CD4-positive, CD25-positive, alpha-beta regulatory T cell (primary cell): Measurements from ENCODE around the gene ACKR1. TPM values are rescaled to one million over a fixed set of nuclear protein-coding genes. Genes with fewer than 3 reads are reported as not detected.

Experiments used
- ATAC-seq, 2 donors: fragments of 150-1000 bp; cut with Tn5 transposase; one replicate each; pipeline ENCODE4 v1.10.0; 2021; ENCODE audit warnings: low read depth in 2 of 2, moderate number of reproducible peaks in 2 of 2, moderate library complexity in 1 of 2
- DNase-seq, 3 donors: peaks; one replicate each; pipeline versions ENCODE4 v3.0.0 to v3.0.0-alpha.2; 2012 to 2022; ENCODE audit warnings: mixed read lengths in 1 of 3
- H3K27ac ChIP-seq: one replicate; pipeline ENCODE4 v1.7.0; 2013; ENCODE audit warnings: mild to moderate bottlenecking, low read length; ENCODE audit not compliant: insufficient read depth, poor library complexity, severe bottlenecking
- H3K27me3 ChIP-seq: one replicate; pipeline ENCODE4 v1.7.0; 2013; ENCODE audit warnings: low read length; ENCODE audit not compliant: control insufficient read depth, insufficient read depth
- H3K36me3 ChIP-seq: one replicate; pipeline ENCODE4 v1.7.0; 2013; ENCODE audit warnings: mild to moderate bottlenecking, low read length, moderate library complexity; ENCODE audit not compliant: control insufficient read depth, insufficient read depth
- H3K4me1 ChIP-seq: 2 replicates; pipeline ENCODE4 v1.7.0; 2013; ENCODE audit warnings: mild to moderate bottlenecking, low read length; ENCODE audit not compliant: insufficient read depth, control insufficient read depth, poor library complexity, severe bottlenecking
- H3K4me3 ChIP-seq: one replicate; pipeline ENCODE4 v1.7.0; 2013; ENCODE audit warnings: low read depth, mild to moderate bottlenecking, low read length, moderate library complexity
- H3K9me3 ChIP-seq, 2 experiments: 1 replicate in 1 of 2; 2 replicates in 1 of 2; pipeline ENCODE4 v1.7.0; 2013; ENCODE audit warnings: low read length in 2 of 2, mild to moderate bottlenecking in 1 of 2, moderate library complexity in 1 of 2; ENCODE audit not compliant: control insufficient read depth in 2 of 2
- H3K27ac Mint-ChIP-seq, 3 donors: one replicate each; pipeline ENCODE4 v1.8.0; 2020 to 2022; ENCODE audit warnings: mild to moderate bottlenecking in 3 of 3, mixed read lengths in 3 of 3, moderate library complexity in 2 of 3
- H3K27me3 Mint-ChIP-seq: one replicate; pipeline ENCODE4 v1.8.0; 2022; ENCODE audit warnings: mild to moderate bottlenecking, mixed read lengths
- H3K36me3 Mint-ChIP-seq: one replicate; pipeline ENCODE4 v1.8.0; 2020; ENCODE audit warnings: mixed read lengths
- H3K4me1 Mint-ChIP-seq, 4 donors: one replicate each; pipeline ENCODE4 v1.8.0; 2020 to 2022; ENCODE audit warnings: mixed read lengths in 4 of 4, mild to moderate bottlenecking in 1 of 4
- H3K4me3 Mint-ChIP-seq, 4 donors: one replicate each; pipeline ENCODE4 v1.8.0; 2020 to 2022; ENCODE audit warnings: mild to moderate bottlenecking in 4 of 4, mixed read lengths in 4 of 4, moderate library complexity in 3 of 4
- H3K9me3 Mint-ChIP-seq, 7 donors: one replicate each; pipeline ENCODE4 v1.8.0; 2020 to 2022; ENCODE audit warnings: mixed read lengths in 7 of 7, mild to moderate bottlenecking in 3 of 7, moderate library complexity in 2 of 7
- polyA plus RNA-seq, 4 donors: library from polyadenylated mRNA; unstranded; fragments of 300-500 nt; fragmentation: Illumina TruSeq; gene quantifications; one replicate each; pipeline ENCODE4 v1.2.3, GENCODE V29; 2021
- total RNA-seq: library from RNA; stranded (reverse); gene quantifications from one replicate; pipeline ENCODE4 v1.2.3, GENCODE V29; 2022

Gene ACKR1
- total and polyA plus RNA-seq, 5 donors from 2014 or later = not detected

- Histone ChIP-seq H3K4me3 (no peak overlapping the region), H3K27ac (no peak overlapping the region), H3K27me3 (peaks cover 8% of the 10 kb centered on the region), H3K4me1 (no peaks in the 10 kb centered on the region), H3K36me3 (no peaks in the 10 kb centered on the region), H3K9me3 (no peaks in the 10 kb centered on the region)
- Mint-ChIP-seq H3K9me3 (peaks cover 0 to 1% (median 0%) of the 10 kb centered on the region in 7 donors), H3K36me3 (no peaks in the 10 kb centered on the region), H3K4me3 (no peak overlapping the region), H3K27me3 (peaks cover 57% of the 10 kb centered on the region), H3K4me1 (peaks cover 2 to 7% (median 4%) of the 10 kb centered on the region in 4 donors), H3K27ac (peak overlapping the region in 1 of 3 donors; percentile 82)
- DNase-seq (no peak), ATAC-seq (no peak)
These were observed 16.3 kb upstream of the ACKR1 start for GRCh38 chr1:159188375-159188788.

GRCh38 chr1:159190441-159190840, 14.2 kb upstream of the ACKR1 start:
- H3K4me3 Mint-ChIP-seq = peak overlapping the region in 1 of 4 donors; percentile 7
- H3K27me3 Mint-ChIP-seq = peaks cover 57% of the 10 kb centered on the region
- no peak overlapping the region for H3K27ac Mint-ChIP-seq
- H3K36me3 Mint-ChIP-seq = no peaks in the 10 kb centered on the region
- peaks cover 2 to 7% (median 4%) of the 10 kb centered on the region in 4 donors for H3K4me1 Mint-ChIP-seq
- H3K4me1 ChIP-seq = no peaks in the 10 kb centered on the region
- no peak overlapping the region for H3K27ac ChIP-seq
- H3K4me3 ChIP-seq = no peak overlapping the region
- ATAC-seq = no peak
- H3K9me3 ChIP-seq = no peaks in the 10 kb centered on the region
- peaks cover 9% of the 10 kb centered on the region for H3K27me3 ChIP-seq
- no peaks in the 10 kb centered on the region for H3K36me3 ChIP-seq
- DNase-seq = no peak
- H3K9me3 Mint-ChIP-seq = peaks cover 0 to 1% (median 0%) of the 10 kb centered on the region in 7 donors

- H3K4me3 ChIP-seq = no peak overlapping the region
- Mint-ChIP-seq H3K36me3 (no peaks in the 10 kb centered on the region), H3K9me3 (no peaks in the 10 kb centered on the region), H3K4me1 (peaks cover 0 to 2% (median 0%) of the 10 kb centered on the region in 4 donors), H3K27me3 (peaks cover 29% of the 10 kb centered on the region), H3K27ac (no peak overlapping the region), H3K4me3 (no peak overlapping the region)
- H3K27ac ChIP-seq = no peak overlapping the region
- peaks cover 6% of the 10 kb centered on the region for H3K27me3 ChIP-seq
- DNase-seq (no peak), ATAC-seq (no peak)
- H3K4me1 ChIP-seq = no peaks in the 10 kb centered on the region
- H3K9me3 ChIP-seq = no peaks in the 10 kb centered on the region
- no peaks in the 10 kb centered on the region for H3K36me3 ChIP-seq
These were observed 8.1 kb upstream of the ACKR1 start for GRCh38 chr1:159196543-159196942.

GRCh38 chr1:159197561-159198557, 6.8 kb upstream of the ACKR1 start:
- Histone ChIP-seq H3K4me1 (no peaks in the 10 kb centered on the region), H3K36me3 (no peaks in the 10 kb centered on the region), H3K27ac (no peak overlapping the region), H3K4me3 (no peak overlapping the region), H3K27me3 (peaks cover 6% of the 10 kb centered on the region), H3K9me3 (no peaks in the 10 kb centered on the region)
- peak in 1 of 2 donors; percentile 37 for ATAC-seq
- H3K36me3 Mint-ChIP-seq = no peaks in the 10 kb centered on the region
- peaks cover 0 to 3% (median 0%) of the 10 kb centered on the region in 7 donors for H3K9me3 Mint-ChIP-seq
- H3K27me3 Mint-ChIP-seq = peaks cover 26% of the 10 kb centered on the region
- H3K4me3 Mint-ChIP-seq = no peak overlapping the region
- no peak overlapping the region for H3K27ac Mint-ChIP-seq
- peak in 1 of 3 donors; percentile 60 for DNase-seq
- H3K4me1 Mint-ChIP-seq = peaks cover 0 to 4% (median 0%) of the 10 kb centered on the region in 4 donors

- Mint-ChIP-seq H3K36me3 (no peaks in the 10 kb centered on the region), H3K27me3 (peaks cover 26% of the 10 kb centered on the region)
These were observed 4.8 kb upstream of the ACKR1 start for GRCh38 chr1:159199901-159200300.

GRCh38 chr1:159200769-159201168, 3.9 kb upstream of the ACKR1 start:
- no peak for ATAC-seq
- H3K27me3 Mint-ChIP-seq = peaks cover 29% of the 10 kb centered on the region
- DNase-seq = no peak
- no peaks in the 10 kb centered on the region for H3K36me3 Mint-ChIP-seq
- H3K27ac ChIP-seq = no peak overlapping the region
- no peak overlapping the region for H3K27ac Mint-ChIP-seq
- H3K9me3 Mint-ChIP-seq = peaks cover 0 to 3% (median 0%) of the 10 kb centered on the region in 7 donors
- no peak overlapping the region for H3K4me3 Mint-ChIP-seq
- H3K36me3 ChIP-seq = no peaks in the 10 kb centered on the region
- no peaks in the 10 kb centered on the region for H3K9me3 ChIP-seq
- H3K4me3 ChIP-seq = no peak overlapping the region
- H3K4me1 ChIP-seq = no peaks in the 10 kb centered on the region
- H3K27me3 ChIP-seq = peaks cover 3% of the 10 kb centered on the region
- H3K4me1 Mint-ChIP-seq = peaks cover 0 to 4% (median 0%) of the 10 kb centered on the region in 4 donors

More at GRCh38 chr1:159199901-159200300, 4.8 kb upstream of the ACKR1 start:
- no peaks in the 10 kb centered on the region for H3K36me3 ChIP-seq
- H3K27me3 ChIP-seq = peaks cover 3% of the 10 kb centered on the region
- no peak overlapping the region for H3K27ac Mint-ChIP-seq
- no peak overlapping the region for H3K27ac ChIP-seq
- no peaks in the 10 kb centered on the region for H3K4me1 ChIP-seq
- no peak overlapping the region for H3K4me3 Mint-ChIP-seq
- H3K9me3 ChIP-seq = no peaks in the 10 kb centered on the region
- peaks cover 0 to 3% (median 0%) of the 10 kb centered on the region in 7 donors for H3K9me3 Mint-ChIP-seq
- H3K4me3 ChIP-seq = no peak overlapping the region
- H3K4me1 Mint-ChIP-seq = peaks cover 0 to 4% (median 0%) of the 10 kb centered on the region in 4 donors
- no peak for DNase-seq
- ATAC-seq = no peak

- Histone ChIP-seq H3K36me3 (no peaks in the 10 kb centered on the region), H3K9me3 (no peaks in the 10 kb centered on the region), H3K4me1 (no peaks in the 10 kb centered on the region), H3K27me3 (peaks cover 3% of the 10 kb centered on the region), H3K4me3 (no peak overlapping the region), H3K27ac (no peak overlapping the region)
- no peak for ATAC-seq
- H3K4me3 Mint-ChIP-seq = no peak overlapping the region
- H3K4me1 Mint-ChIP-seq = peaks cover 0 to 4% (median 0%) of the 10 kb centered on the region in 4 donors
- peaks cover 28% of the 10 kb centered on the region for H3K27me3 Mint-ChIP-seq
- H3K36me3 Mint-ChIP-seq = no peaks in the 10 kb centered on the region
- no peak for DNase-seq
- peaks cover 0 to 3% (median 0%) of the 10 kb centered on the region in 7 donors for H3K9me3 Mint-ChIP-seq
- no peak overlapping the region for H3K27ac Mint-ChIP-seq
These were observed 3.0 kb upstream of the ACKR1 start for GRCh38 chr1:159201642-159202041.
